ENCODE results near the gene NECTIN2.

- no peak for TF ChIP-seq CTCF (IDR thresholded peaks at IDR 0.05)
- TF ChIP-seq POLR2AphosphoS5 (IDR thresholded peaks at IDR 0.05): no peak
- TF ChIP-seq POLR2A (IDR thresholded peaks at IDR 0.05): no peak
Measured at GRCh38 chr19:44848812-44849447, 2.8 kb downstream of the NECTIN2 start.

All from prostate gland (tissue), 2 donors.